Thoracic aorta (tissue), 2 donors: ENCODE data around the gene TBX10. TPM values are rescaled to one million over a fixed set of nuclear protein-coding genes. Genes with fewer than 3 reads are reported as not detected.

ENCODE experiments used
- ATAC-seq: fragments of 150-250 bp; one replicate; pipeline ENCODE4 v1.8.0; 2017; ENCODE audit warnings: low read depth; ENCODE audit not compliant: insufficient number of reproducible peaks, low FRiP score
- DNase-seq: peaks from one replicate; pipeline ENCODE4 v3.0.0-alpha.2; 2020; ENCODE audit warnings: low spot score
- H3K27ac ChIP-seq, 2 donors: fragments of 200-600 bp; sonication (generic); 1 replicate in 1 of 2; 2 replicates in 1 of 2; pipeline ENCODE4 v1.5.1; 2016; ENCODE audit warnings: mild to moderate bottlenecking in 2 of 2, moderate library complexity in 2 of 2
- H3K27me3 ChIP-seq: fragments of 200-600 bp; sonication (generic); replicated peaks from 2 replicates; pipeline ENCODE4 v1.6.0; 2016; ENCODE audit warnings: mild to moderate bottlenecking; ENCODE audit not compliant: insufficient read depth
- H3K36me3 ChIP-seq: fragments of 200-600 bp; sonication (generic); one replicate; pipeline ENCODE4 v1.5.1; 2016
- H3K4me1 ChIP-seq, 2 donors: fragments of 200-600 bp; sonication (generic); 1 replicate in 1 of 2; 2 replicates in 1 of 2; pipeline versions ENCODE4 v1.5.1 to v1.6.0; 2016; ENCODE audit warnings: low read depth in 2 of 2, mild to moderate bottlenecking in 1 of 2; ENCODE audit not compliant: control insufficient read depth in 1 of 2
- H3K4me3 ChIP-seq: fragments of 200-600 bp; sonication (generic); 2 replicates; pipeline ENCODE4 v1.5.1; 2016; ENCODE audit warnings: mild to moderate bottlenecking
- H3K9me3 ChIP-seq: fragments of 200-600 bp; sonication (generic); 2 replicates; pipeline ENCODE4 v1.5.1; 2016
- total RNA-seq, 2 donors: library from RNA; depleted of rRNA; stranded (reverse); fragments of >200 nt; gene quantifications; one replicate each; pipeline versions ENCODE4 v1.1.0 to v1.2.3, GENCODE V29; 2016
- TF ChIP-seq, protein P1 (sequence below): fragments of 200-600 bp; sonication (generic); IDR thresholded peaks from one replicate; pipeline ENCODE4 v1.5.1; 2019; ENCODE audit warnings: antibody characterized with exemption

The TBX10 gene
- total RNA-seq, 2 donors from 2014 or later = not detected

DNA sequence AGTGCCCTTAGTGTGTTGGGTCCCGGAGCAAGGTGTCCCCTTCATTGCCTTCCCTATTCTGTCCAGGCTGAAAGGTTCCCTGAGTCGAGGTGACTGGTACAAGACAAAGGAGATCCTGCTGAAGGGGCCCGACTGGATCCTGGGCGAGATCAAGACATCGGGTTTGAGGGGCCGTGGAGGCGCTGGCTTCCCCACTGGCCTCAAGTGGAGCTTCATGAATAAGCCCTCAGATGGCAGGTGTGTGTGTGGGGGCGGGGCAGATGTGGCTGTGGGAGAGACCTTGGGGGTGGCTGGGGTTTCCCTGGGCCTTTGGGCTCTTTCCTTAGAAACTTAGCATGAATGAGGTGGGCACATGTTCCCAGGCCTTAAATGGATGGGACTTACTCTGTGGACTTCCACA, 31.1 kb downstream of the TBX10 start:
- DNase-seq (no peak), ATAC-seq (no peak)
- H3K4me1 ChIP-seq = peaks cover 7 to 27% of the 10 kb centered on the region in 2 donors
- TF ChIP-seq, protein P1, sequence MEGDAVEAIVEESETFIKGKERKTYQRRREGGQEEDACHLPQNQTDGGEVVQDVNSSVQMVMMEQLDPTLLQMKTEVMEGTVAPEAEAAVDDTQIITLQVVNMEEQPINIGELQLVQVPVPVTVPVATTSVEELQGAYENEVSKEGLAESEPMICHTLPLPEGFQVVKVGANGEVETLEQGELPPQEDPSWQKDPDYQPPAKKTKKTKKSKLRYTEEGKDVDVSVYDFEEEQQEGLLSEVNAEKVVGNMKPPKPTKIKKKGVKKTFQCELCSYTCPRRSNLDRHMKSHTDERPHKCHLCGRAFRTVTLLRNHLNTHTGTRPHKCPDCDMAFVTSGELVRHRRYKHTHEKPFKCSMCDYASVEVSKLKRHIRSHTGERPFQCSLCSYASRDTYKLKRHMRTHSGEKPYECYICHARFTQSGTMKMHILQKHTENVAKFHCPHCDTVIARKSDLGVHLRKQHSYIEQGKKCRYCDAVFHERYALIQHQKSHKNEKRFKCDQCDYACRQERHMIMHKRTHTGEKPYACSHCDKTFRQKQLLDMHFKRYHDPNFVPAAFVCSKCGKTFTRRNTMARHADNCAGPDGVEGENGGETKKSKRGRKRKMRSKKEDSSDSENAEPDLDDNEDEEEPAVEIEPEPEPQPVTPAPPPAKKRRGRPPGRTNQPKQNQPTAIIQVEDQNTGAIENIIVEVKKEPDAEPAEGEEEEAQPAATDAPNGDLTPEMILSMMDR = no peak
- no peaks in the 10 kb centered on the region for H3K27me3 ChIP-seq
- H3K27ac ChIP-seq = no peak overlapping the region
- H3K9me3 ChIP-seq = no peaks in the 10 kb centered on the region
- no peak overlapping the region for H3K4me3 ChIP-seq
- peaks cover 19% of the 10 kb centered on the region for H3K36me3 ChIP-seq

DNA sequence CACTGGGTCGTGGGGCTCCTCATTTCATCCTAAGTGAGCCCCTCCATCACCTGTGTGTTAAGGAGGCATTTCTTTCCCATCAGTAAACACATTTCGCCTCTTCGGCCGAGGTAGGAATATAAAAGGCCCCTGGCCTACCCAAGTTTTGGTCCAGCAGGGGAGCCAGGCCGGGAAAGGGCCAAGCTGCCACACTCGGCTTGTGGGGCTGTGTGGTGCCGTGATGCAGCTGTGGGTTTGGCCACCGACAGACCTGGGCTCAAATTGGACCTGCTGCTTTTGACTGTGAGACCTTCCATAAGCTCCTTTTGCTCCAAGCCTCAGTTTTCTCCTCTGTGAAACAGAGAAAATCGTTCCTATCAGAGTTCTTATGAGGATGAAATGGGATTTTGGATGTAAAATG, 32.1 kb downstream of the TBX10 start:
- DNase-seq (no peak), ATAC-seq (no peak)
- H3K36me3 ChIP-seq = peaks cover 19% of the 10 kb centered on the region
- no peaks in the 10 kb centered on the region for H3K9me3 ChIP-seq
- no peaks in the 10 kb centered on the region for H3K27me3 ChIP-seq
- H3K4me1 ChIP-seq = peaks cover 7 to 26% of the 10 kb centered on the region in 2 donors
- H3K4me3 ChIP-seq = peak overlapping the region; percentile 89
- peak overlapping the region in 1 of 2 donors; percentile 77 for H3K27ac ChIP-seq
- TF ChIP-seq, protein P1 = no peak

DNA sequence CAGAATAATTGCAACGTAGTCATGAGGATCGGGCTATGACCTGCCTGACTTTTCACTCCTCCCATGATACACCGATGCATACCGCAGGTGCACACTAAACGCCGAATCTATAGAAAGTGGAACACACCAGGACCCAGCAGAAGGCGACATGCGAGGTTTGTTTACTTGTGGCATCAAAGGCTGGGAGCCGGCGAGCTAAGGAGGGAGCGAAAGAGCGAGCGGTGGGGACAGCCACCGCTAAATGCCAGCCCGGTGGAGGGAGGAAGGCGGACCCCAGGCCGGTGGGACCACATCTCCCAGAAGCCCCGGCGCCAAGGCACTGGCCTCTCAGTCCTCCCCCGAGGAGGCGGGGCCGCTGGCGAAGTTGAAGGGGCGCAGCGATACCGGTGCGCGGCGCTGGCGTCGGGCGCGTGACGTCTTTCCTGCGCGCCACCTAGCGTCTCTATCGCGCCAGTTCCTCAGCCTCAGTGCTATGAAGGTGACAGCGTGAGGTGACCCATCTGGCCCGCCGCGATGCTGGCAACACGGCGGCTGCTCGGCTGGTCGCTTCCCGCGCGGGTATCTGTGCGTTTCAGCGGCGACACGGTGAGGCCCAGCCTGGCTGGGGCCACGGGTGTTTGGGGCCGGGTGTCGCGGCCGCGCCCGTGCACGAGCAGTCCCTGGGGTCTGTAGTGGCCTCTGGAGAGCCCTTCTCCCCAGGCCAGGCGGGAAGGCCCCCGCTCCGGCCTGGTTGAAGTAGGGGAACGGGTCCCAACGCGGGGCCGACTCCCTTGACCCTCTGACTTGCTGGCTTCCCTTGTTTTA, 32.9 kb downstream of the TBX10 start, which contains the start of gene NDUFV1:
Gene NDUFV1, plus strand, starts transcription at position 445 of the 804 bp plus-strand sequence. Its CDS starts 69 bp downstream, at position 514.
- H3K27ac ChIP-seq = peak within 1 kb of the TSS; percentile 77 to 83
- H3K27me3 ChIP-seq = no peaks in the 10 kb centered on the region
- DNase-seq (peak; percentile 92), ATAC-seq (peak; percentile 98)
- H3K4me1 ChIP-seq = peaks cover 7 to 26% of the 10 kb centered on the region in 2 donors
- H3K9me3 ChIP-seq = no peaks in the 10 kb centered on the region
- H3K4me3 ChIP-seq = peak within 1 kb of the TSS; percentile 89
- TF ChIP-seq, protein P1 = peak; percentile 68
- H3K36me3 ChIP-seq = peaks cover 19% of the 10 kb centered on the region

DNA sequence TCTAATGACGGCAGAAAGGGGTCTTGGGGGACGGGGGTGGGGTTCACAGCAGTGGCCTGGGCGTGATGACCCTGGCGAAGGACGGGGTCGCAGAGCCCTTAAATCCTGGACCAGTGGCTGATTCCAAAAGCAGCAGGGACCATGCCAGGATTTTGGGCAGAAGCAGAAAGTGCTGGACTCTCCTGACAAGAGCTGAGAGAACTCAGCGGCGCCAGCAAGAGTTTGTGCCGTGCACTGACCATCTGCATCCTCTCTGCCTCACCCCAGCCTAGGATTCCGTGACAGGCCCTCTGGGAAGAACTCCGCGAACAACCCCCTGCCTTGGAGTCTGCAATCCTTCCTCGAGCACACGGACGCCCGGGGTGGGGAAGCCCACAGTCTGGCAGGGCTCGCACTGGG, 33.5 kb downstream of the TBX10 start:
- Histone ChIP-seq H3K9me3 (no peaks in the 10 kb centered on the region), H3K27ac (peak overlapping the region; percentile 77 to 83), H3K4me3 (peak overlapping the region; percentile 89), H3K4me1 (peaks cover 7 to 26% of the 10 kb centered on the region in 2 donors), H3K27me3 (no peaks in the 10 kb centered on the region), H3K36me3 (peaks cover 16% of the 10 kb centered on the region)
- TF ChIP-seq, protein P1 = no peak
- no peak for ATAC-seq
- no peak for DNase-seq

DNA sequence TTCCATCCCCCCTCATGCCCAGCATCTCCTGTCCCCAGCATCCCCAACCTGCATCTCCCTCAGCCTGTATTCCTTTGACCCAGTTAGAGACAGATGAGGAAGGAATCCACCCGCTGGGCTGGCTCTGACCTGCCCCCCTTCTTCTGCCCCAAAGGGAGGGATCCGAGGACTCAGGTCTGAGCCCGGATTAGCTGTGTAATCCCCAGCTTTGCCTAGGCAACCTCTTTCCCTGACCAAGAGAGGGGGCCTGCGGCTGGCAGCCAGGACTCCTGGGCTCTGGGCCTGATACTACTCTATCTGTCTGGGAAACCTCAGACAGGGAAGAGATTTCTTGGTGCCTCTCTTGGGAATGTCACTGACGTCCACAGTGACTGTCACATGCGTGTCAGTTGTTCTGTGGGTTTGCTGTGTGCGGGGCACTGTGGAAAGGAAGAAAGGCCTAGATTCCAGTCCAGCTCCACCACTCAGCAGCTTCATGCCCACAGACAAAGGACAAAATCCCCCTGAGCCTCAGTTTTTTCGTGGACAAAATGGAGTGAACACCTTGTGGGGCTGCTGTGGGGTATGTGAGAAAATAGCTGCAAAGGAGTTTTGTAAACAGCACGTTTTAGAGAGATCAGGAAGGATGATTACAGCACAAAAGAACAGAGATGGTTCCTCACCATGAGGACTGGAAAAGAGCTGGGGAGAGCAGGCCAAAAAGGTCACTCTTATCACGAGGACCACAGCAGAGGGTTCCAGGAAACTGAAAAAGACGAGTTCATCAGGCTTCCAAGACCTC, 34.1 kb downstream of the TBX10 start:
- Histone ChIP-seq H3K4me3 (no peak overlapping the region), H3K4me1 (peaks cover 7 to 26% of the 10 kb centered on the region in 2 donors), H3K27me3 (no peaks in the 10 kb centered on the region), H3K9me3 (no peaks in the 10 kb centered on the region), H3K36me3 (peaks cover 11% of the 10 kb centered on the region), H3K27ac (peak overlapping the region; percentile 77 to 83)
- DNase-seq (no peak), ATAC-seq (no peak)
- TF ChIP-seq, protein P1 = no peak
